GM12864 (cell line): ENCODE measurements around the gene CCN2.

Experiments
- DNase-seq: peaks from one replicate; pipeline ENCODE4 v3.0.0-alpha.2; 2011; ENCODE audit warnings: low read depth
- H3K4me3 ChIP-seq: 2 replicates; pipeline ENCODE4 v1.5.1; 2011; ENCODE audit warnings: mild to moderate bottlenecking, low read depth, low read length, control low read depth
- TF ChIP-seq, protein P1 (sequence below): IDR thresholded peaks from 2 replicates; pipeline ENCODE4 v1.5.1; 2011; ENCODE audit warnings: low read depth, mild to moderate bottlenecking, moderate library complexity, low read length, control low read depth, inconsistent platforms; ENCODE audit errors: missing control alignments

CCN2 gene

GRCh38 chr6:131967948-131968347 is 16.8 kb upstream of the CCN2 start:
- DNase-seq = no peak
- no peak overlapping the region for H3K4me3 ChIP-seq
- TF ChIP-seq, protein P1, sequence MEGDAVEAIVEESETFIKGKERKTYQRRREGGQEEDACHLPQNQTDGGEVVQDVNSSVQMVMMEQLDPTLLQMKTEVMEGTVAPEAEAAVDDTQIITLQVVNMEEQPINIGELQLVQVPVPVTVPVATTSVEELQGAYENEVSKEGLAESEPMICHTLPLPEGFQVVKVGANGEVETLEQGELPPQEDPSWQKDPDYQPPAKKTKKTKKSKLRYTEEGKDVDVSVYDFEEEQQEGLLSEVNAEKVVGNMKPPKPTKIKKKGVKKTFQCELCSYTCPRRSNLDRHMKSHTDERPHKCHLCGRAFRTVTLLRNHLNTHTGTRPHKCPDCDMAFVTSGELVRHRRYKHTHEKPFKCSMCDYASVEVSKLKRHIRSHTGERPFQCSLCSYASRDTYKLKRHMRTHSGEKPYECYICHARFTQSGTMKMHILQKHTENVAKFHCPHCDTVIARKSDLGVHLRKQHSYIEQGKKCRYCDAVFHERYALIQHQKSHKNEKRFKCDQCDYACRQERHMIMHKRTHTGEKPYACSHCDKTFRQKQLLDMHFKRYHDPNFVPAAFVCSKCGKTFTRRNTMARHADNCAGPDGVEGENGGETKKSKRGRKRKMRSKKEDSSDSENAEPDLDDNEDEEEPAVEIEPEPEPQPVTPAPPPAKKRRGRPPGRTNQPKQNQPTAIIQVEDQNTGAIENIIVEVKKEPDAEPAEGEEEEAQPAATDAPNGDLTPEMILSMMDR = no peak

DNA sequence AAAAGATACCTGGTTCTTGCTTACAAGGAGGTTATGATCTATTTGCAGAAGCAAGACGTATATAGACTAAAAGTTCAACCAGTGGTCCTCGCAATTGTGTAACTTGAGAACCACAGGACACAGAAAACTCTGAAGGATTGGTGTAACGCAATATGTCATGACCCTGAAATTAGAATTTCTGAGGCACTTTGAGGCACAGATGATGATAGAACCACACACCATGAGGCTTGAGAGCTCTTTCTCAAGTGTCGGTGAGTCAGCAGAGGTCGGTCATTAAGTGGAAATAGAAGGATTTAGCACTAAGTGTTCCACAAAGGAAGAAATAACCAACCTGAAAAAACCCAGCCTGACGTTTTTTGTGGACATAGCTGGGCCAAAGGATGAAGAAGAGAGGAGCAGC is 15.3 kb upstream of the CCN2 start:
- no peak overlapping the region for H3K4me3 ChIP-seq
- DNase-seq = no peak
- TF ChIP-seq, protein P1 = no peak

DNA sequence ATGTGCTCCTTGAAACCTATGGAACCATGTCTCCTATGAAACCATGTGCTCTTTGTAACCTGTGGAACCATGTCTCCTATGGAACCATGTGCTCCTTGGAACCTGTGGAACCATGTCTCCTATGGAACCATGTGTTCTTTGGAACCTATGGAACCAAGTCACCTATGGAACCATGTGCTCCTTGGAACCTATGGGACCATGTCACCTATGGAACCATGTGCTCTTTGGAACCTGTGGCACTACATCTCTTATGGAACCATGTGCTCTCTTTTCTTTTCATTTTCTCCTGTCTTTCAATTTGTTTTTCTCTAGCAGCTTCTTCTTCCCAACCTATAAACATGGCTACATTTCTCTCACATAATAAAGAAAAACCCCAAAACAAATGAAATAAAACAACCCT is 11.9 kb upstream of the CCN2 start:
- TF ChIP-seq, protein P1 = no peak
- no peak for DNase-seq
- H3K4me3 ChIP-seq = no peak overlapping the region

GRCh38 chr6:131960371-131961133 is 9.4 kb upstream of the CCN2 start:
- H3K4me3 ChIP-seq = no peak overlapping the region
- DNase-seq = no peak

DNA sequence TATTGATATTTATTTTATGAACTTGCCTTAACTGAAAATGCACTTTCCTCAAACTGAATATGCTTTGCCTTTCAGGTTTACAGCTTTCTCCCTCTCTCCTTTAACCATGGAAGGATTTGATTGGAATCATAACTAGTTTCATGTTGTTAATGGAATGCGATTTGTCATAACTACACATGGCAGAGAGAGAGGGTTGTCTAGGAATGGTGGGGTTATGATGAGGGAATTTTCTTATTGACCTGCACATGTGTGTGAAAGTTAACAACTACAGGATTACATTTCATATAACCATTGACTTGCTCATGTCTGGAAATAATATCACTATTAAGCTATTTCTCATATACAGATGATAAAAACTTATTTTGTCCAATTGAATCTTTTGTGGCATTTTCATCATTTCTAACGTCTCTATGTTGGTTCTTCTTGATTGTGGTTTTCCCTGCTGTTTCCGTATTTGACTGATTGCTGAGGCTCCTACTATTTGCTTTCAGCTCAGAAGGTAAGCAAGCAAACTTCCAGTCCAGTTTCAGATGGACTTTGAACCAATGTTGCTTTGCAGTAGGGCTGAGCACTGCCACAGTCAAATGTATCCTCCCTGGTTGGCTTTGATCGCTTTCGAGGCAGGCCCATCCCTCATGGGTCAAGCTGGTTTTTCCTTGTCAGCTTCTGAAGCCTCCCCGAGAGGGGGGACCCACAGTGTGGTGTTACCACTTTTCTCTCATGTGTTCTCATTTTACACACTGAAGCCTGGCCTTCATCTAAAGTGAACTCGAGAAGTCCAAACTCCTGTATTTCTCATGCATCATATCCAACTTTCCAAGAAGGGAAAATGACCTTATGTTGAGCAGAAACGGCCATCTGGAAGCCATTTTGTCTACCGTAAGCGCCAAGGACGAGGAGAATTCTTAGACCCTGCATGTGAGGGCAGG is 7.6 kb upstream of the CCN2 start:
- TF ChIP-seq, protein P1 = no peak

More at GRCh38 chr6:131960371-131961133, 9.4 kb upstream of the CCN2 start:
- TF ChIP-seq, protein P1 = peak; percentile 12

GRCh38 chr6:131958095-131958494 is 6.9 kb upstream of the CCN2 start:
- TF ChIP-seq, protein P1 = no peak
- no peak overlapping the region for H3K4me3 ChIP-seq
- no peak for DNase-seq

More for the DNA sequence above, 7.6 kb upstream of the CCN2 start:
- no peak overlapping the region for H3K4me3 ChIP-seq
- no peak for DNase-seq
